HG02763 (cell line): ENCODE results near the gene TUBA1C.
"Not testable (repeated sequence)": the region's sequence is repeated elsewhere in the genome, so short reads cannot be mapped to it uniquely, and the experiment has no call there.

Experiments
- ATAC-seq: cut with Tn5 transposase; IDR thresholded peaks from one replicate; pipeline ENCODE4 v1.9.1; 2021; ENCODE audit warnings: mild to moderate bottlenecking, moderate library complexity; ENCODE audit not compliant: unreplicated experiment

TUBA1C gene

GRCh38 chr12:49282740-49283375 is 18.0 kb downstream of the TUBA1C start:
- ATAC-seq, result not testable (repeated sequence)

GRCh38 chr12:49283541-49284429 is 18.9 kb downstream of the TUBA1C start:
- no peak for ATAC-seq

GRCh38 chr12:49284672-49285071 is 19.8 kb downstream of the TUBA1C start:
- ATAC-seq, result no peak

- ATAC-seq, result no peak
Measured at GRCh38 chr12:49287876-49288275, 23.0 kb downstream of the TUBA1C start.

- no peak for ATAC-seq
Measured at GRCh38 chr12:49288412-49288853, 23.6 kb downstream of the TUBA1C start.

GRCh38 chr12:49288922-49289555 is 24.2 kb downstream of the TUBA1C start:
- ATAC-seq, result no peak

GRCh38 chr12:49292729-49293055 is 27.8 kb downstream of the TUBA1C start:
- ATAC-seq, result no peak

- no peak for ATAC-seq
Measured at GRCh38 chr12:49293056-49293956, 28.4 kb downstream of the TUBA1C start.

- no peak for ATAC-seq
Measured at GRCh38 chr12:49294086-49294803, 29.4 kb downstream of the TUBA1C start.

- no peak for ATAC-seq
Measured at GRCh38 chr12:49294804-49295081, 29.9 kb downstream of the TUBA1C start.

GRCh38 chr12:49295082-49295936 is 30.4 kb downstream of the TUBA1C start, which contains the start of gene PRPH:
TSS of gene PRPH (plus strand) at chr12:49295147. CDS start at chr12:49295201, 54 bp downstream.
- ATAC-seq, result no peak

GRCh38 chr12:49296034-49296835 is 31.4 kb downstream of the TUBA1C start:
- no peak for ATAC-seq

- ATAC-seq, result no peak
Measured at GRCh38 chr12:49296836-49297694, 32.2 kb downstream of the TUBA1C start.

- no peak for ATAC-seq
Measured at GRCh38 chr12:49297695-49298060, 32.8 kb downstream of the TUBA1C start.

- no peak for ATAC-seq
Measured at GRCh38 chr12:49298160-49298559, 33.3 kb downstream of the TUBA1C start.

- ATAC-seq, result no peak
Measured at GRCh38 chr12:49301760-49302159, 36.9 kb downstream of the TUBA1C start.

GRCh38 chr12:49304161-49304560 is 39.3 kb downstream of the TUBA1C start:
- no peak for ATAC-seq
